H1 (cell line): ENCODE data around the gene TNNC1. TPM values are rescaled to one million over a fixed set of nuclear protein-coding genes. Genes with fewer than 3 reads are reported as not detected.

Experiments used
- CBX8 ChIP-seq: fragments of 300-800, 300-1000 bp; sonication (generic); IDR thresholded peaks from 2 replicates; pipeline ENCODE4 v1.7.1; 2016; ENCODE audit warnings: low read depth, low read length, borderline replicate concordance
- CHD7 ChIP-seq: fragments of 300-600 bp; sonication (generic); IDR thresholded peaks from 2 replicates; pipeline ENCODE4 v1.7.1; 2012; ENCODE audit warnings: low read length, moderate library complexity, mild to moderate bottlenecking, inconsistent platforms; ENCODE audit not compliant: insufficient replicate concordance
- GTF2F1 ChIP-seq: IDR thresholded peaks from 2 replicates; pipeline ENCODE4 v1.6.1; 2012; ENCODE audit warnings: low read depth, low read length, improper control_type of control experiment, borderline replicate concordance
- JUND ChIP-seq: IDR thresholded peaks from 2 replicates; pipeline ENCODE4 v1.6.1; 2011; ENCODE audit warnings: mild to moderate bottlenecking, improper control_type of control experiment, low read length
- MAX ChIP-seq: IDR thresholded peaks from 2 replicates; pipeline ENCODE4 v1.6.1; 2012; ENCODE audit warnings: inconsistent platforms
- NRF1 ChIP-seq: IDR thresholded peaks from 2 replicates; pipeline ENCODE4 v1.6.1; 2011; ENCODE audit warnings: mild to moderate bottlenecking, low read depth, low read length, improper control_type of control experiment
- POLR2AphosphoS5 ChIP-seq: IDR thresholded peaks from 2 replicates; pipeline ENCODE4 v1.6.1; 2011; ENCODE audit warnings: low read depth, low read length
- SIX5 ChIP-seq: IDR thresholded peaks from 2 replicates; pipeline ENCODE4 v1.6.1; 2011; ENCODE audit warnings: mild to moderate bottlenecking, low read depth, low read length
- TBP ChIP-seq: IDR thresholded peaks from 2 replicates; pipeline ENCODE4 v1.6.1; 2011; ENCODE audit warnings: low read depth, low read length, improper control_type of control experiment
- polyA plus RNA-seq, 7 experiments: library from polyadenylated mRNA; depleted of rRNA in 3 of 7; stranded (reverse) in 5 of 7; unstranded in 2 of 7; fragments of >200 nt in 5 of 7; fragments of 200-250 nt in 2 of 7; gene quantifications; 1 replicate in 5 of 7; 2 replicates in 1 of 7; 4 replicates in 1 of 7; pipeline versions ENCODE4 v1.2.1 to v1.2.3, GENCODE V29; 2011 to 2013; ENCODE audit warnings: missing spikeins in 2 of 7, mixed read lengths in 2 of 7
- total RNA-seq: library from RNA; stranded (reverse); fragmentation: NEBNext Ultra II Directional; extraction: Animal tissue kit (Norgen Biotek cat#: 25700); gene quantifications from 2 replicates; pipeline ENCODE4 v1.2.1, GENCODE V29; 2021
- TF ChIP-seq, protein P1 (sequence below): IDR thresholded peaks from 2 replicates; pipeline ENCODE4 v1.6.1; 2012; ENCODE audit warnings: low read length, inconsistent platforms

The TNNC1 gene
- total and polyA plus RNA-seq, 2 of the 8 experiments (the other 6 are each of a cell fraction or from before 2014, with no cell fraction given): 5.8 to 16.4 TPM

DNA sequence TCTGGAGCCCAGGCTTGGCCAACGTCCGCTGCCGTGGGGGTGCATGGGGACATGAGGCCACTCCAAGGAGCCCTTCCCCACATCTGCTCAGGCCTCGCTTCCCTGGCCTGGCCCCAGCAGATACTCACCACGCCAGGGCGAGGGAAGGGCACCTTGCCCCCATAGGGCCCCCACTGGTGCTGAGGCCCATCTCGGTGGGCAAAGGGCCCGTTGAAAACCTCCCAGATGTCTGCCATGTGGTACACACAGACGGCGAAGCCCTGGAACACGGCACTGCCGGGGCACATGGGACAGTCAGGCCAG lies 13.6 kb downstream of the TNNC1 start (continued):
- TF ChIP-seq CHD7 (no peak), JUND (no peak), SIX5 (no peak), POLR2AphosphoS5 (no peak), CBX8 (no peak), NRF1 (no peak), TBP (no peak), MAX (no peak), GTF2F1 (no peak)
- TF ChIP-seq, protein P1, sequence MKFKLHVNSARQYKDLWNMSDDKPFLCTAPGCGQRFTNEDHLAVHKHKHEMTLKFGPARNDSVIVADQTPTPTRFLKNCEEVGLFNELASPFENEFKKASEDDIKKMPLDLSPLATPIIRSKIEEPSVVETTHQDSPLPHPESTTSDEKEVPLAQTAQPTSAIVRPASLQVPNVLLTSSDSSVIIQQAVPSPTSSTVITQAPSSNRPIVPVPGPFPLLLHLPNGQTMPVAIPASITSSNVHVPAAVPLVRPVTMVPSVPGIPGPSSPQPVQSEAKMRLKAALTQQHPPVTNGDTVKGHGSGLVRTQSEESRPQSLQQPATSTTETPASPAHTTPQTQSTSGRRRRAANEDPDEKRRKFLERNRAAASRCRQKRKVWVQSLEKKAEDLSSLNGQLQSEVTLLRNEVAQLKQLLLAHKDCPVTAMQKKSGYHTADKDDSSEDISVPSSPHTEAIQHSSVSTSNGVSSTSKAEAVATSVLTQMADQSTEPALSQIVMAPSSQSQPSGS: no peak
